HCT116 (cell line): ENCODE measurements around the gene CCDC158. TPM values are rescaled to one million over a fixed set of nuclear protein-coding genes. Genes with fewer than 3 reads are reported as not detected.

Experiments
- ATAC-seq: fragments of 200-7000 bp; cut with Tn5 transposase; 2 replicates; pipeline ENCODE4 v1.9.1; 2020; ENCODE audit warnings: mild to moderate bottlenecking, moderate library complexity
- BruUV-seq: library from RNA; stranded (reverse); fragments of 400-500 nt; replicated peaks from 2 replicates; lab custom pipeline; 2021; lab: Mats Ljungman, UMichigan
- CTCF ChIA-PET: fragments of 300-600 bp; sonication (Branson Sonifier 250); formaldehyde crosslinking; loops from one replicate; lab custom pipeline; 2021; ENCODE audit warnings: antibody characterized with exemption; lab: Charles Lee
- POLR2A ChIA-PET: fragments of 300-600, 350-600 bp; sonication (Branson Sonifier 250); formaldehyde crosslinking; loops from one replicate; lab custom pipeline; 2021; ENCODE audit warnings: antibody characterized with exemption; lab: Charles Lee
- RAD21 ChIA-PET, 2 experiments: fragments of 300-600 bp; sonication (Branson Sonifier 250); formaldehyde crosslinking; loops; one replicate each; lab custom pipeline; 2023; ENCODE audit warnings: low total read pairs in 2 of 2; ENCODE audit not compliant: uncharacterized antibody in 2 of 2, unreplicated experiment in 2 of 2, low non-redundant PET in 1 of 2; lab: Charles Lee
- DNase-seq: peaks from one replicate; pipeline ENCODE4 v3.0.0-alpha.2; 2010; ENCODE audit warnings: low read depth, low spot score
- H2AFZ ChIP-seq: fragments of 200-600 bp; shearing (Covaris generic), sonication (generic); 2 replicates; pipeline ENCODE4 v1.6.1; 2017; ENCODE audit warnings: low read depth, mixed run types, mixed read lengths, antibody characterized with exemption, low read length; ENCODE audit not compliant: poor library complexity, severe bottlenecking
- H3K27ac ChIP-seq: 2 replicates; pipeline ENCODE4 v1.5.1; 2012; ENCODE audit warnings: low read depth, low read length
- H3K27me3 ChIP-seq: fragments of 200-600 bp; sonication (generic); 2 replicates; pipeline ENCODE4 v1.6.1; 2016; ENCODE audit warnings: mixed run types, low read length, mixed read lengths; ENCODE audit not compliant: insufficient read depth
- H3K36me3 ChIP-seq, 2 experiments: fragments of 200-500 bp in 1 of 2; fragments of 200-600 bp in 1 of 2; sonication (Bioruptor generic) in 1 of 2; sonication (generic) in 1 of 2; 2 replicates each; pipeline versions ENCODE4 v1.5.1 to v1.6.1; 2014 to 2016; ENCODE audit warnings: low read length in 2 of 2, inconsistent platforms in 1 of 2, mixed read lengths in 1 of 2, mixed run types in 1 of 2; ENCODE audit not compliant: insufficient read depth in 2 of 2, control insufficient read depth in 1 of 2
- H3K4me1 ChIP-seq, 2 experiments: fragments of 200-600 bp in 1 of 2; sonication (generic) in 1 of 2; 2 replicates each; pipeline versions ENCODE4 v1.5.1 to v1.6.1; 2012 to 2017; ENCODE audit warnings: low read length in 2 of 2, inconsistent platforms in 1 of 2, mild to moderate bottlenecking in 1 of 2, mixed read lengths in 1 of 2, mixed run types in 1 of 2, moderate library complexity in 1 of 2; ENCODE audit not compliant: insufficient read depth in 2 of 2, control insufficient read depth in 1 of 2
- H3K4me2 ChIP-seq: fragments of 200-600 bp; sonication (generic); 2 replicates; pipeline ENCODE4 v1.6.1; 2017; ENCODE audit warnings: mixed run types, low read length, mixed read lengths
- H3K4me3 ChIP-seq, 2 experiments: fragments of 200-600 bp in 1 of 2; sonication (generic) in 1 of 2; replicated peaks in 1 of 2; 2 replicates each; pipeline ENCODE4 v1.5.1; 2011 to 2016; ENCODE audit warnings: low read length in 2 of 2, control low read depth in 1 of 2, low read depth in 1 of 2, mild to moderate bottlenecking in 1 of 2, mixed read lengths in 1 of 2, mixed run types in 1 of 2
- H3K79me2 ChIP-seq: fragments of 200-600 bp; sonication (generic); 2 replicates; pipeline ENCODE4 v1.6.1; 2017; ENCODE audit warnings: mild to moderate bottlenecking, mixed run types, low read length, moderate library complexity, mixed read lengths; ENCODE audit not compliant: insufficient read depth
- H3K9ac ChIP-seq: fragments of 200-600 bp; sonication (generic); 2 replicates; pipeline ENCODE4 v1.6.1; 2016; ENCODE audit warnings: low read length, mixed read lengths
- H3K9me2 ChIP-seq: fragments of 200-600 bp; sonication (generic), shearing (Covaris generic); 2 replicates; pipeline ENCODE4 v1.6.1; 2017; ENCODE audit warnings: mixed run types, mild to moderate bottlenecking, moderate library complexity; ENCODE audit not compliant: insufficient read depth
- H3K9me3 ChIP-seq, 2 experiments: fragments of 200-500 bp in 1 of 2; fragments of 200-600 bp in 1 of 2; sonication (Bioruptor generic) in 1 of 2; sonication (generic) in 1 of 2; 2 replicates each; pipeline ENCODE4 v1.6.1; 2014 to 2017; ENCODE audit warnings: low read length in 2 of 2, mixed read lengths in 2 of 2, inconsistent platforms in 1 of 2, low read depth in 1 of 2, mild to moderate bottlenecking in 1 of 2, mixed run types in 1 of 2, moderate library complexity in 1 of 2; ENCODE audit not compliant: control insufficient read depth in 1 of 2, insufficient read depth in 1 of 2
- H4K20me1 ChIP-seq: fragments of 200-600 bp; sonication (generic), shearing (Covaris generic); 2 replicates; pipeline ENCODE4 v1.6.1; 2017; ENCODE audit warnings: mixed run types, mild to moderate bottlenecking, moderate library complexity; ENCODE audit not compliant: insufficient read depth
- CBX3 ChIP-seq: IDR thresholded peaks from 2 replicates; pipeline ENCODE4 v1.6.1; 2012; ENCODE audit warnings: low read depth
- CEBPB ChIP-seq: IDR thresholded peaks from 2 replicates; pipeline ENCODE4 v1.6.1; 2012; ENCODE audit warnings: low read depth
- ELF1 ChIP-seq: IDR thresholded peaks from 2 replicates; pipeline ENCODE4 v1.6.1; 2012; ENCODE audit warnings: low read depth, borderline replicate concordance
- EZH2 ChIP-seq: fragments of 200-600 bp; sonication (generic); IDR thresholded peaks from 2 replicates; pipeline ENCODE4 v1.6.1; 2017; ENCODE audit warnings: antibody characterized with exemption, mixed run types
- EZH2phosphoT487 ChIP-seq: fragments of 200-600 bp; IDR thresholded peaks from 2 replicates; pipeline ENCODE4 v1.6.1; 2018; ENCODE audit warnings: antibody characterized with exemption, borderline replicate concordance
- FOSL1 ChIP-seq: IDR thresholded peaks from 2 replicates; pipeline ENCODE4 v1.6.1; 2012; ENCODE audit warnings: low read depth
- JUND ChIP-seq: IDR thresholded peaks from 2 replicates; pipeline ENCODE4 v1.6.1; 2012
- MAX ChIP-seq: IDR thresholded peaks from 2 replicates; pipeline ENCODE4 v1.6.1; 2012
- POLR2A ChIP-seq: IDR thresholded peaks from 2 replicates; pipeline ENCODE4 v1.7.0; 2011; ENCODE audit warnings: borderline replicate concordance; ENCODE audit not compliant: insufficient read depth, insufficient read length; ENCODE audit errors: extremely low read depth
- POLR2AphosphoS5 ChIP-seq: IDR thresholded peaks from 2 replicates; pipeline ENCODE4 v1.6.1; 2011; ENCODE audit warnings: mild to moderate bottlenecking, low read depth, low read length, moderate library complexity
- SP1 ChIP-seq: IDR thresholded peaks from 2 replicates; pipeline ENCODE4 v1.6.1; 2012; ENCODE audit warnings: low read depth
- SRF ChIP-seq: IDR thresholded peaks from 2 replicates; pipeline ENCODE4 v1.6.1; 2012; ENCODE audit warnings: low read depth
- TCF7L2 ChIP-seq: IDR thresholded peaks from 2 replicates; pipeline ENCODE4 v1.7.0; 2011; ENCODE audit warnings: borderline replicate concordance, inconsistent platforms; ENCODE audit not compliant: insufficient read depth, insufficient read length; ENCODE audit errors: extremely low read depth
- YY1 ChIP-seq: IDR thresholded peaks from 2 replicates; pipeline ENCODE4 v1.6.1; 2011; ENCODE audit warnings: low read length, low read depth, moderate library complexity, mild to moderate bottlenecking; ENCODE audit not compliant: insufficient replicate concordance; ENCODE audit errors: extremely low read depth
- ZFX ChIP-seq: fragments of 450-650 bp; IDR thresholded peaks from 2 replicates; pipeline ENCODE4 v1.6.1; 2017
- ZNF274 ChIP-seq: fragments of 200-500 bp; sonication (Bioruptor generic); IDR thresholded peaks from 2 replicates; pipeline ENCODE4 v1.6.1; 2014; ENCODE audit warnings: mild to moderate bottlenecking, low read depth, low read length, inconsistent platforms
- intact Hi-C: fragments of 100-400 bp; cut with micrococcal nuclease; formaldehyde crosslinking; loops from 2 replicates; pipeline ENCODE4 v1.10.0; 2022
- total RNA-seq: library from RNA; stranded (reverse); gene quantifications from one replicate; pipeline ENCODE4 v1.2.1, GENCODE V29; 2021; ENCODE audit not compliant: unreplicated experiment

Gene CCDC158
- total RNA-seq, 1 experiment from 2014 or later: not detected

DNA sequence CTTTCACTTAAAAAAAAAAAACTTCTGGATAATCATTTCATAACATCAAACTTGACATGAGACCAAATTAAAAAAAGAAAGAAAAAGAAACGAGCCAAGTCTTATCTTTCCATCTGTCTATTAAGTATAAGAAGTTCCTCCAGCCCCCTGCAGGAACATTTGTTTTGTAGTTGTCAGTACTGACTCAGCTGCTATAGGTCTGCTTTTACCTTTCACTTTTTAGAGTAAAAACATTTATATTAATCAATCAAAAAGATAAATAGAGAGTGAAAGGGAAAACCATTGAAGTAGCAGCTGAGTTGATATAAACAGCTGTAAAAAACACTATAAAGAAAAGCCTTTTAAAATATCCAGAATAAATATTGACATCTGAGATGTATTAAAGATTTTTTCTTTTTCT lies 46.1 kb downstream of the CCDC158 start:
- Histone ChIP-seq H4K20me1 (no peaks in the 10 kb centered on the region), H3K9ac (no peak overlapping the region), H2AFZ (peak overlapping the region; percentile 79), H3K27ac (no peak overlapping the region), H3K4me3 (no peak overlapping the region), H3K36me3 (no peaks in the 10 kb centered on the region), H3K9me2 (no peaks in the 10 kb centered on the region), H3K4me1 (peaks cover 3 to 15% of the 10 kb centered on the region in 2 experiments; a peak in 3 of 4 replicates), H3K9me3 (no peaks in the 10 kb centered on the region), H3K79me2 (no peaks in the 10 kb centered on the region)
- POLR2A ChIA-PET: no interaction called here
- RAD21 ChIA-PET: no interaction called here
- ATAC-seq: no peak
- no peak for DNase-seq
- CTCF ChIA-PET: interaction anchor here (6.7 kb wide), 1 partner anchor 195 kb away, joined by 151 read pairs; no protein-coding TSS in a partner anchor
- no TSS peak for BruUV-seq
- intact Hi-C loops: loop anchor here (5.0 kb wide), 1 partner anchor 377 kb away; no protein-coding TSS in a partner anchor
- no peak for TF ChIP-seq EZH2phosphoT487
- no peak for TF ChIP-seq YY1
- no peak for TF ChIP-seq JUND
- no peak for TF ChIP-seq CBX3
- no peak for TF ChIP-seq ZNF274
- no peak for TF ChIP-seq CEBPB
- no peak for TF ChIP-seq SP1
- TF ChIP-seq ZFX: no peak
- TF ChIP-seq ELF1: no peak
- no peak for TF ChIP-seq MAX
- TF ChIP-seq TCF7L2: no peak
- TF ChIP-seq POLR2AphosphoS5: no peak
- no peak for TF ChIP-seq SRF
- TF ChIP-seq FOSL1: no peak
- TF ChIP-seq POLR2A: no peak
- TF ChIP-seq EZH2: no peak
- TF ChIP-seq, all 23 proteins: peak for 0
- Histone ChIP-seq H3K4me2 (no peak overlapping the region), H3K27me3 (no peaks in the 10 kb centered on the region)
